HG03196 (cell line): Measurements from ENCODE around the gene SNAPIN.

Source experiments
- ATAC-seq: cut with Tn5 transposase; IDR thresholded peaks from one replicate; pipeline ENCODE4 v1.9.1; 2021; ENCODE audit not compliant: unreplicated experiment

The SNAPIN gene, protein sequence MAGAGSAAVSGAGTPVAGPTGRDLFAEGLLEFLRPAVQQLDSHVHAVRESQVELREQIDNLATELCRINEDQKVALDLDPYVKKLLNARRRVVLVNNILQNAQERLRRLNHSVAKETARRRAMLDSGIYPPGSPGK

DNA sequence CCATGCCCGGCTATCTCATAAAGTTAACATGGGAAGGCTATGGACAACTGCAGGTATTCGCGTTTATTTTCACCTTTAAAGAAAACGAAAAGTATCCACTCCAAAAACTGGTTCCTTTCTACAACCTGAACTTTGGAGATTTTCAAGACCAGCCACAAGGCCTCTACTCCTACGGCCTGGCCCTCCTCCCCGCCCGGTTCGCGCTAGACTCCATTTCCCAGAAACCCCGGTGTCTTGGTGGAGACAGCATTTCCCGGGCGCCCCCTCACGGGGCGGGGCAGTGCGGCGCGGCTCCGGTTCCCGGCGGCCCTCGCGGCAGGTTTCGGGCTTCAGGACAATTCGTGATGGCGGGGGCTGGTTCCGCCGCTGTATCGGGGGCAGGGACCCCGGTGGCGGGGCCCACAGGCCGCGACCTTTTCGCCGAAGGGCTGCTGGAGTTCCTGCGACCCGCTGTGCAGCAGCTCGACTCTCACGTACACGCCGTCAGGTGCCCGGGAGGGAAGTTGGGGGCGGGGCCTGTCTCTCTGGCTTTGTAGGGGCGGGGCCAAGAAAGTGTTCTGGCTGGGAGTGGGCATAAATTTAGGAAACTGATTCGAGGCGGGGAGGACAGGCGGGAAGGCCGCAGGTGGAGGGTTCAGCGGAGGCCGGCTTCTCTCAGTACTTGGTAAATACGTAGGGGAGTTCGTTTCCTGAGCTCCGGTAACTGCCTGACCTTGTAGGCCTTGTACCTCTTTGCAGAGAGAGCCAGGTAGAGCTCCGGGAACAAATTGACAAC, at the start of gene SNAPIN:
TSS of gene SNAPIN (plus strand) at position 304 of the 775 bp plus-strand sequence. CDS start at position 345, 41 bp downstream.
- peak; percentile 83 for ATAC-seq

DNA sequence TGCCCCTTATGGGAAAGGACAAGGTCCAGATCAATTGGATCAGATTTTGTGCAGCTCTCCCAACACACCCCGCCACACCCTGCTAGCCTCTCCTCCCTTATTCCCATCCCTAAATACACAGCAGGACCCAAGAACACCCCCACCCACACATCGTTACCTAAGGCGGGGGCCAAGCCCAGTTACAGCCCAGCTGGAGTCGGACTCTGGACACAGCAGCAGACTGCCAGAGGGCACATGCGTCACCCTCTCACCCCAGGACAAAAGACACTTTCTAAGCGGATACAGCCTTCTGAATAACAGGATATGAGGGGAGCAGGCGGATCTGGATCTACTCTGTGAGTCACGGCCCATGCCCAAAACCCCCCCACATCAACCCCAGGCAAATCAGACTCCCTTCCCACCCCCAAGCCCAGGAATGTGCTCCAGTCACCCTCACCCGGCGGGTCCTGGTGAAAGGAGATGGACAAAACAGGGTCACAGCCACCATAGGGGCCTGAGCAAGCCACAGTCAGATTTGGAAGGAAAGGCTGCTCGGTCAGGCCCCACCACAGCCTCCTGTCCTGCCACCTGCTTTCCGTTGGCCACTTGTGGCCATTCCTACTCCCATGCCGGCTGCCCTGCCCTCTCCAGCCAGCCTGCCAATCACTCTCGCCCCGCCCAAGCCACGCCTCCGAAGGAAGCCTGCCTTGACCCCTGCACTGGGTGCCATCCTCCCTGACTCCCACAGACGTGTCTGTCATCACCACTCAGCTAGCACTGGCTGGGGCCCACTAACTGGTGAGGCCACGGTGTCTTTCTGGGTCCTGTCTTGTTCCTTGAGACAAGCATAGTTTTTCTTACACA, 49.5 kb upstream of the SNAPIN start:
- ATAC-seq = no peak

DNA sequence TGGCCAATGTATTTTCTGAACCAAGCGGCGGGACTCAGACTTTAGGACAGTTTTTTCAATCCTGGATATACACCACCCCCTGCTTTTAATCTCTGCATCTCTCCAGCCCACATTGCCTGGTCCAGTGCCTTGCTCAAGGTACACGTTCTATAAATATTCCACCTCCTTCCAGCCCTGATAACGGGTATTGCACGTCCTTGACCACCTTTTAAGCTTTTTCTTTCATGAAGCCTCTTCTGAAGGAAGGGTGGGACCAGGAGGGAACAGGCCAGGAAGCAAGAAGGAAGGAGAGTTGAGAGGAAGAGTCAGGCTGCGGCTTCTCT, 49.0 kb upstream of the SNAPIN start:
- ATAC-seq = no peak

DNA sequence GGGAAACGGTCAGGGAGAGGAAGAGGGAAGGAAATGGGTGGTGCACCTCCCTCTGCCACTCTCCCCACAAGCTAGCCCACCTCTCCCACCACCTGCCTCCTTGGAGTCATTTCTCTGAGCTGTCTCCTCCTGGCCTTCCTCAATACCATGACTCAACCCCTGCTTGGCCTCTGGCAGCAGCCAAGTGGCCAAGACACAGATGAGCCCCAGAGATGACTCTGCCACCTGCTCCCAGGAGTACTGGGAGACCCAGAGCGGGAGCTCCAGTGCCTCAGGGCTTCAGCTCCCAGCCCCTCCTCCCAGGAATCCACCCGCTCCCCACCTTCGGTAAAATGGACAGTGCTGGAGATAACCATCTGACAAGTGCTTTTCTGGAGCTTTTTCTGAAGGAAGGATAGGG, 48.2 kb upstream of the SNAPIN start:
- ATAC-seq = no peak

DNA sequence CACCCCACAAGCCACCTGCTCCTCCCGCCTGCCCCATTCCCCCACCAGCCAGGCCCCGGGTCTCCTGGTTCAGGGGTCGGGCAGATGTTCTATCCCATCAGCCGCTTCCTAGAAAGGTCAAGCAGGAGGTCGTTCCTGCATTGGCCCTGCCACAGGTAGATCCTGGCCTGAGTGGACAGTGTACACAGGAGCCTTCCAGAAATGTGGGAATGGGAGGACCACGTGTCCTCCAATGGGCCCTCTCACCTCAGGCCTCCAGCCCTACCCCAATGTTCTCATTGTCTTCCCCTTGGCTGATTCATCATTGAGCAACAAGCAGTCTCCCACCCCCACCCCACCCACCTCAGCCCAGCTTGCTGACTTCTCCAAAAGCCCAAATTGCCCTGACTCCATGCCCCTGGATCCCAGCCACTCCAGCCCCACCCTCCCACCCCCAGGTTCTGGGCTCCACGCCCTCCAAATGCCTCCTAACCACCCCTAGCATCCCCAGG, 47.6 kb upstream of the SNAPIN start:
- no peak for ATAC-seq

DNA sequence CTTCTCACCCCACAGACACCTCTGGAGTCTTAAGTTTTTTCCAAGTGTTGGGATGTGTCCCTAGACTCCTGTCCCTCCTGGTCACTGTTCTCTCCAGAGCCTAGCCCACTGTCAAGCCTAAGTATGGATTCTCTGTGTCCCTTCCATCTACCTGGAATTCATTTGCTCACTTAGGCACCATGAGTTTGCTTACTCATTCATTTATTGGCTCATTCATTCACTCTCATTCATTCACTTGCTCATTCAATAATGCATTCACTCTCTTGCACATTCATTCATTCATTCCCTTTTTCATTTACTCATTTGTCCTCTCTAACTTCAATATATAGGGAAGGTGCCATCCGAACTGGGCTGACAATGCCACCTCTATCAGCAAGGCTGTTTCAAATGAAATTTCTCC, 47.1 kb upstream of the SNAPIN start:
- ATAC-seq = no peak

DNA sequence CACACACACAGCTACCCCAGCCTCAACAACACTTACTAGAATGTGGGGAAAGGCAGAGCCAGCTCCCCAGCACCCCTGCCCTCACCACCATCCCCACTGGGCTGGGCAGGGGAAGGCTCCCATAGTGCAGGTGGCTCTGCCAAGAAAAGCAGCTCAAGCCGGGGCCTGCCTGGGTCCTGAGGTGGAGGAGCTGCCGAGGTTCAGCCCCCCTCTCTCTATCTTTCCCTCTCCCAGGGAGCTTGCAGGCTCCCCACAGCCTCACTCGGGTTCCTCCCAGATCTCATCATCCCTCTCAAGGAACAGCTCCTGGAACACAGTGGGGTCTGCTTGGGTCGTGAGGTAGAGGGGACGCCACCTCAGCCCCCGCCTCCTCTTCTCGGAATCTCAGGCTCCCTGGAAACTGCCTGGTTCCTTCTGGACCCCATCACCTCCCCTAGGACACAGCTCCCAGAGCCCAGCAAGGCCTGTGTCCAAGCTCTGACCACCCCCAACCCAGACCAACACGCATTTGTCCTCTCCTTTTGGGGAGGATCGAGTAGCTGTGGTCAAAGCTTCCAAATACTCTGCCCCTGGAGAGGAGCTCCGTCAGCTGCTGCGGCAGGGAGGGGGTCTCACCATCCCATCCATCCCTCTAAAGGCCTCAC, 46.3 kb upstream of the SNAPIN start:
- no peak for ATAC-seq

DNA sequence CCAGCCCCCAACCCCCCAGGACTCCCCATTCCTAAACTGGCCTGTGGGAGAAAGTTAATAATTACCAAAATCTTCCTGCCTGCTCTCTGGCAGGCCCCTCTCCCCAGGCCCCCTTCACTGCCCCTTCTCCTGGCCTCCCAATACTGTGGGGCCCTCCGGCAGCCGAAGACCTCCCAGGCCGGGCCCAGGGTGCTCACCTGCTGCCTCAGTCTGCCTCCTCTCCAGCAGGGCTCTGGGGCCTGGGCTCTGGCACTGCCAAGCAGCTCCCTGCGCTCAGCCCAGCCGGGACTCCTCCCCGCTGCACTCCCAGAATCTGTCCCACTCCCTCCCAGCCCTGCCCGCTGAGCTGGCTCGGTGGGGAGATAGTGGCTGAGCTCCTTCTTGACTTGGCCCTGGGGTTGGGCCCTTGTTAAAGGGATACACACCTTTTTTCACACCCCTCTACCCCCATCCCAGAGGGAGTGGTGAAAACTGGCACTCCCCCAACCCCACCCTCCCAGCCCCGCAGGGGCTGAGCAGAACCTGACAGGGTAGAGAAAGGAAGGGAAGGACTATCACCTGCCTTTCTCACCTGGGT, 45.7 kb upstream of the SNAPIN start, which contains the start of gene S100A16:
TSS of gene S100A16 (minus strand) at position 383 of the 577 bp plus-strand sequence. CDS start 4,986 bp downstream, outside the sequence.
- no peak for ATAC-seq

DNA sequence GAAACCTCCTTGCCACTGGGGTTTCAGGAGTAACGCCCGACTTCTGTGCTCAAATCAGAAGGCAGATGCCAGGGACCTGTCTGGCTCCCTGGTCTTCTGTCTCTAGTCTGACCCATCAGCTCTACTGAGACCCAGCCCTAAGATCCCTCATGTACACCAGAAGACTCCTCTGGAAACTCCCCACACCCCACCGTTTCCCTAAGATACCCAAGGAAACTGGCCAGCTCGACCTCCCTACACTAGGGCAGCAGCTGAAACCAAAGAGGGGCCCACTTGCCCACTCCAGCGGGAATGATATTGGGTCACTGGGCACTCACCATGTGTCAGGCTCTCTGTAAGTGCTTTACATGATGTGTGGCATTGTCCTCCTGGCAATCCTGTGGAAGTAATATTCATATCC, 45.1 kb upstream of the SNAPIN start:
- no peak for ATAC-seq

DNA sequence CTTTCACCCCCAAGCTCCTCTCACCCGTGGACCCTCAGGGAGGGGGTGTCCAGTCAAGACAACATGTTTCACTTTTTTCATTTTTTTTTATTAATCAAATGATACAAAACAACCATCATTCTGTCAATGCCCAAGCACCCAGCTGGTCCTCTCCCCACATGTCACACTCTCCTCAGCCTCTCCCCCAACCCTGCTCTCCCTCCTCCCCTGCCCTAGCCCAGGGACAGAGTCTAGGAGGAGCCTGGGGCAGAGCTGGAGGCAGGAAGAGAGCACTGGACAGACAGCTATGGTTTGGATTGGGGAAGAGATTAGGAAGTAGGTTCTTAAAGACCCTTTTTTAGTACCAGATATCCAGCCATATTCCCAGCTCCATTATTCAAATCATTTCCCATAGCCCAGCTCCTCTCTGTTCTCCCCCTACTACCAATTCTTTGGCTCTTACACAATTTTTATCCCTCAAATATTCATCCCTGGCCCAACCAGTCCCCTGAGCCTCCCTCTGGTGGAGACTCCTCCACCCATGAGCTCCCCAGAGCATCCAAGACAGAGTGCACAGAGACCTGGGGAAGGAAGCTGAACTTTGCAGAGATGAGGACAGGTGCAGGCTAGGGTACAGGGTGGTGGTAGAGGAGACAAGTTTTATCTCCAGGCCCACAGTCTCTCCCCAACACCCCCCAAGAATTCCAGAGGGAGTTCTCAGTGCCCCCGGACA, 44.2 kb upstream of the SNAPIN start:
- ATAC-seq = no peak

DNA sequence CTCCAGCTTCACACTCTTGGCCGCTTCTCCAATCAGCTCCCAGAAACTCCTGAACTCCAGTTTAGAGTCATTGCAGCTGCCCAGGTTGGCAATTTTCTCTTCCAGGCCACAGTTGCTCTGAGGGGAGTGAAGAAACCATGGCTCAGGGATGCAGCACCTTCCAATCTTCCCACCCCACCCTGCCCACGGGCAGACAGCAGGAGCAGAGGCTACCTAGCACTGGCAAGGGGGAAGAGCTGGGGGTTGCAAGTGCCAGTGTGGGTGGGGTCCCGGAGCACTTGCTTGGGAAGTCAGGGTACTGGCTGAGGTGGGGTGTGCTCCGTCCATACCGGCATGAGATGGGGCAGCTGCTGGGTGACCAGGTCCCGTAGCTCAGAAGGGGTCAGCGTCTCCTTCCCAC, 43.6 kb upstream of the SNAPIN start:
- ATAC-seq = no peak

DNA sequence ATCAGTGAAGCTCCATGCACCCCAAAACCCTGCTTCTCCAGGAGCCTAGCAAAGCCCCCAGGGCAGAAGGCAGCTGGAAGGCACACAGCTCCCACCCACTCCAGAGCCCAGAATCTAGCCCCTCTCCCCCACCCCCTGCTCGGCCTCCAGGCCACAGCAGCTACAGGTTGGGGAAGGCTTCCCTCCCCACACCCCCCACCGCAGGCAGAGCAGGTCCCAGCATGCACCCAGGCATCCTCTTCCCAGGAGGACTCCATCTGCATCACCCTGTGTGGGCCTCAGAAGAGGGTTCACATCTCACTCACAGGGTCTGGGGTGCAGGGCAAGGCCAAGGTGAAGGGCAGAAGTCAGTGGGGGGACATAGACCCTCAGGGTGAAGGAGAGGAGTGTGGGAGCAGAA, 43.1 kb upstream of the SNAPIN start:
- ATAC-seq = no peak

DNA sequence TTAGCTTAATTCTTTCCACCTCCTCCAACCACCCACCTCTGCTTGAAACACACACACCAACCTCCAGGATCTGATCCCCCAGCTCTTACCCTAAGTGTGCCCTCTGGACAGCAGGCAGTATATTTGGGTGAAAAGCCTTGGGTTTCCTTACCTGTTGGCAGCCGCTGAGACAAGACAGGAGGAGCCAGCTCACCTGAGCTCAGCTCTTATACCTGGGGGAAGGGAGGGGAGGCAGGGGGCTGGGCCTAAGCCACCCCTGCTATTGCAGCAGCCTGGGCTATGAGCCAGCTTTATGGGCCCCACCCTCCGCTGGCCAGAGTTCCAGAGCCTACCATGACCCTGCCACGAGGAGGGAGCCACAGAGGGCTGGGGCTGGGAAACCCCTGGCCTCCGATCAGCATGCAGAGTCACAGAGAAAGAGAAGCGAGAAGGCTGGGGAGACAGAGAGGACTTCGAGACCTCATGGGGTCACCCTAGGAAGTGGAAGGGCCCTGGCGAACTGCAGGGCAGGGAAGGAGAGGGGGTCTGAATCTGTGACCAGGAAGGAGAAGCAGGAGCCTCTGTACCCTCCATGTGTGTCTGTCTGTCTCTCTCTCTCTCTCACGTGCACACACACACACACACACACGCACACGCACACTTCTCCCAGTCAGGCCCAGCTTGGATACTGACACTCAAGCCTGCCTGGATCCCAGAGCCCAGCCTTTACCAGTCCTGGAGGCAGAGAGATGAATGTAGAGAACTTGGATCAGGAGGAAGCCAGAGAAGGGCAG, 42.2 kb upstream of the SNAPIN start, which contains the start of gene S100A14:
TSS of gene S100A14 (minus strand) at position 182 of the 773 bp plus-strand sequence. CDS start 467 bp downstream, outside the sequence.
- ATAC-seq = no peak

DNA sequence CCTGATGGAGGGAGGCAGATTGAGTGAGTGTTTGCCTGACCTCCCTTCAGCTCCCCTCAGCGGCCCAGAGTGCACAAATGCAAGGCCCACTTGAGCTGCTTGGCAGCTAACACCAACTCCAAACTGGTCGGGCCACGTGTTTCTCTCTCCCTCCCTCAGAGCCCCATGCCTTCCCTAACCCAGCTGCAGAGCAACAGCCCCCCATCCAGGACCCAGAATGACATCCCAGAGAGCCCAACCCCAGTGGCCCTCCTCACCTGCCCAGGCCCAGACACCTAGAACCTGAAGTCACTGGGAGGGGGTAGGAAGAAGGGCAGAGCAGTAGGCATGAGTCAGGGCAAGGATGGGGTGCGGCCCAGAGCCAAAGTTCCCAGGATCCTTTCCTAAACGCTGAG, 41.6 kb upstream of the SNAPIN start:
- no peak for ATAC-seq

DNA sequence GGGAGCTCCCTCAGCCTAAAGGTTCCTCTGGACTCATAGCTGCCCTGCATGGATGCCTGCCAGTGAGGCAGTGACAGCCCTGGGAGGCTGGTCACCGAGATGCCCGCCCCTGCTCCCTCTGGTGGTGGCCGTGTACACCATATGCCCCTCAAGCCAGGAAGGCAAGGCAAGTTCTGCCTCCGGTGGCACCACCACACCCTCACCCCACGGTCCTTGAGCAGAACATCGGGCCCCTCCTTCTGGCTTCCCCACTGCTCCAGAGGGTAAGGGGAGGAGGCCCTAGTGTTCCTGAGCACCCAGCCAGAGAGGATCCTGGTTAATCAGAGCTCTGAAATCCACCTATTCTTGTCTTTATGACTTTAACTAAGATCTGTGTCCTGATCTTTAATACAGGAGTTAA, 40.8 kb upstream of the SNAPIN start:
- peak; percentile 73 for ATAC-seq

DNA sequence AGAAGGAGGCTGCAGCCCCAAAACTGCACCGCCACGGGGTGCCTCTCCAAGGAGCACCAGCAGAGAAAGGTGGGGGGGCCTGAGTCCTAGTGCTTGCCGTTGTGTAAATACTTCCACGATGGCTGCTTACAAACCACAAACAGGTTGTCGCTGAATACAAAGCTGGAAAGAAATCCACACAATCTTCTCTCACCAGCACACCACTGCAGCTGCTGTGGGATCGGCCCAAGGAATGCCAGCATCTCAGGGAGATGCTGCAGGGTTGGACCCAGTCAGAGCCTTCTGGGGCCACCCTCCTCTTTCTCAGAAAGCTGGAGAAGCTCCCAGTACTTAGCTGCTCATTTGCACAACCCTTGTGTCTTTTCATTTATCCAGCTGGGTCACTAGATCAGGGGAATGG, 39.3 kb upstream of the SNAPIN start:
- no peak for ATAC-seq

DNA sequence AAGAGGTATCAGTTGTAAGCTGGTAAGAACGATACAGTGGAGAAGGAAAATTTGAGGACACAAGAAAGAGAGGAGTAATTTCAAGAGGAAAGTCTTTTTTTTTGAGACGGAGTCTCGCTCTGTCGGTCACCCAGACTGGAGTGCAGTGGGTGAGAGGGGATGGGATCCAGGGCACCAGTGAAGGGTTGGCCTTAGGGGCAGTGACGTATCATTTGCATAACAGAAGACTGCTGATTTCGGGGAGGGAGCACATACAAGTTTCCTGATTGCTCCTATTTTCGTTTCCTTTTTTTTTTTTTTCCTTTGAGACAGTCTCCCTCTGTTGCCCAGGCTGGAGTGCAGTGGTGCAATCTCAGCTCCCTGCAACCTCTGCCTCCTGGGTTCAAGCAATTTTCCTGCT, 35.4 kb upstream of the SNAPIN start:
- no peak for ATAC-seq

DNA sequence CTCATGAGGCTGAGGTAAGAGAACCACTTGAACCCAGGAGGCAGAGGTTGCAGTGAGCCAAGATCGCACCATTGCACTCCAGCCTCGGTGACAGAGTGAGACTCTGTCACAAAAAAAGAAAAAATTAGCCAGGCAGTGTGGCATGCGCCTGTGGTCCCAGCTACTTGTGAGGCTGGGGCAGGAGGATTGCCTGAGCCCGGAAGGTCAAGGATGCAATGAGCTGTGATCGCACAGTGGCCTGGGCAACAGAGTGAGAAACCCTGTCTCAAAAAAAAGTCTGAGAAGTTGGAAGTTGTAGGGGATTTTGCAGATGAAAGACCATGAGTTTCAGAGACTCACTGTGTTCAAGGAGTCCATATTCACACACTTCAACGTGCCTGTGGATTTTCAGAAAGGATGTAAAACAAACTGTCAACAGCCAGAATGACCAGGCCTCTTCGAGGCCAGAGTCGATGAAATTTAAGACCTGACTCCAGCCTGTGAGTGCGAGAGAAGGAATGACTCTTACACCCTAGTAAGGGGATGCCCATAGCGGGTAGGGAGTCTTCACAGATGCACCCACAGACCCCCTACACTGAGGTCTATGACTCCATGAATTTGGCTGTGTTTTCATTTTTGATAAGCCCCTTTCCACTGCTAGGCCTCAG, 33.4 kb upstream of the SNAPIN start:
- ATAC-seq = no peak

DNA sequence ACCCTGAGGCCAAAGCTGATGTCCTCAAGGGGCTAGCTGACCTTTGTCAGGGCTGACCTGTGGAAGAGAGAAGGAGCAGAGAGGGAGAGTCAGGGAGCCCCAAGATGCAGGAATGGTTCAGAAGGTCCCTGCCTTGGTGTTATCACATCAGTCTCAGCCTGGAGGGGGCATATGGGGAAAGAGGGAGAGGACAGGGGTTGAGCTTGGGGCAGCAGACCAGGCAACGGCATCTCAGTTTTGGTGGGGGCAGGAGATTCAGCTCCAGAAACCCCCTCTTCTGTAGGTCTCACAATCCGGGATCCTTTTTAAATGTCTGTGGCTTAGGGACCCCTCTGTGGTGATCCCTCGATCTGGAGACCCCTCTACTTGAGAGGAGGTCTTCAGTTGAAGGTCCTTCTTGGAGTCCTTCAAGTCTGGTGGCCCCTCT, 32.0 kb upstream of the SNAPIN start:
- ATAC-seq = no peak
